GM12872 (cell line): Measurements from ENCODE around the gene DTL.

Experiments
- CTCF ChIP-seq: IDR thresholded peaks from 3 replicates; pipeline ENCODE4 v1.5.1; 2011; ENCODE audit warnings: low read depth, mild to moderate bottlenecking, low read length, moderate library complexity; ENCODE audit not compliant: insufficient read depth

DTL gene

DNA sequence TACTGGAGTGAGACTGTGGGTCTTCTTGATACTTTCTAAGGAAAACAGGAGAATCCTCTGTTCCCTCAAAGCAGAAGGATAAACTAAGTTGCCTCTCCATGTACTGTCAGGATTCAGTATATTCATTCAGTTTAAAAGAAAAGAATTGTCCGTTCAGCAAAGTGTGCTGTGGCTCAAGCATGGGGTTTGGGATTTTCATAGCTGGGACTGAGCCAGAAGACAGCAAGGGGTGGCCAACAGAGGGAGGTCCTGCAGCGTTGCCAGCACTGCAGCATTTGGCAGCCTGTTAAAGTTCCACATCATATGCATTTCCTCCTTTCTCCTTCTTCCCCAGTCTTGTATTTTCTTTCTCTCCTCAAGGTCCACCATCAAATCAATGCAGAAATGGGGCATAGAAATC is 75.1 kb downstream of the DTL start:
- TF ChIP-seq CTCF = no peak

GRCh38 chr1:212111536-212111935 is 76.0 kb downstream of the DTL start:
- TF ChIP-seq CTCF = no peak

DNA sequence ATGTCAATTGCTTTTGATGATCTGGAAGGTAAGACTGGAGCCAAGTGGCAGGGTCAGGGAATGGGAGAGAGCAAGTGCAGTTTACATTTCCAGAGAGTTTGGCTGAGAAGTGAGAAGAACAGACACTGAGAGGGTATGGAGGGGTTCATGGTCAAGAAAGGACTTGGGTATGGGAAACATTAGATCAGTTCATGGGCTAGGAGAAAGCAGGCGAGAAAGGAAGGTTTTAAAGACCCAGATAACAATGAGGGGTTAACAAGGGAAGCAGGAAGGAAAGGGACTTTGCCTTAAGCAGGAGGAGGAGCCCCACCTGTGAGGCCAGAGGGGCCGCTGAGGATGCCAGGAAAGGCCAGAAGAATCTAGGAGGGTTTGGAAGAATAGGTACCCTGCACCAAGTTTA is 78.2 kb downstream of the DTL start:
- TF ChIP-seq CTCF = no peak

DNA sequence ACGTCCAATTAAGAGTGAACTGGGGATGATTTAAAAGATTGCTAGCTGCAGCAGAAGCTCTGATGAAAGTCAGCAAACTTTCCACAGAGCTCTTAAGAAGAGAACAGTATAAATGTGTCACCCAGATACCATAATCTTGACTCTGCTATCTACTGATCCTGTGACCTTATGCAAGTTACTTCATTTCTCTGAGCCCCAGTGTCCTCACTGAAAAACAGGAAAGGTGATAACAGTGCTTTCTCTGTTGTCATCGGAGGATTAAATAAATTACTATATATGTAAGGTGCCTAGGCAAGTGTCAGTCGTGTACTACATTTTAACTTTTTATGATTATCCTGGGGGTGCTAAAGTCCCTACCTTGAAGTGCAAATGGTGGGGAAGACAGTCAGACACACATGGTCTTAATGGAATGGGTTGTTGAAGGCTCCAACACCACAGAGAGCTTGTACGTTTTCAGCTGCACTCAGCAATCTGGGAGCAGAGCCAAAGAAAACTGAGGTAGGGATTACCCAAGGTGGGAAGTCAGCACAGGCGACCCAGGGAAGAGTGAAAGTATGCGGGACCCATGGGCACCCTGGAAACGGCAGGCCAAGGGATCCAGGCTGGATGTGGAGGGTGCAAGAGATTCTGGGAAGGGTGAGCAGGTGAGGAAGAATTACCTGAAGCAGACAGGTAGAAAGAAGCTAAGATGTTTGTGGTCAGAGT is 82.8 kb downstream of the DTL start:
- no peak for TF ChIP-seq CTCF

DNA sequence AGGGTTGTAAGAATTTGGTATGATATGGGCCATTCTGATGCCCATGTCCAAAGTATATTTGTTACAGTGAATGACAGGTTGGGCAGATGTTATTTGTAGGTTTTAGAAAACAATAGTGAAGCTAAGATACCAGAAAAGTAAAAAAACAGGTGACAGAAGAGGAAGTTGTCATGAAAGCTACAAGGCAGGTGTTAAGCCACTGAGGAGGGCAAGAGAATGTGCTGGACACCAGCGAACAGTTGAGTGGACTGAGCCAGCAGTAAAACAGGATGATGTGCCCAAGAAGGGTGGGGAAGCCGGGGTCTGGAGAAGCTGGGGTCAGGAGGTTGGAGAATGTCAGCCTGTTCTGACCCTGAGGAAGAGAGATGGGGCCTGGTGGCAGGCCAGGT is 83.3 kb downstream of the DTL start:
- no peak for TF ChIP-seq CTCF

GRCh38 chr1:212119397-212119837 is 83.9 kb downstream of the DTL start:
- no peak for TF ChIP-seq CTCF

GRCh38 chr1:212119863-212120262 is 84.3 kb downstream of the DTL start:
- TF ChIP-seq CTCF = no peak
